ENCODE measurements around the gene FAM131C.
"Not testable (repeated sequence)": the region's sequence is repeated elsewhere in the genome, so short reads cannot be mapped to it uniquely, and the experiment has no call there.

The FAM131C gene

GRCh38 chr1:16076031-16076864, 2.8 kb upstream of the FAM131C start:
- DNase-seq, result no peak

GRCh38 chr1:16075337-16076030, 2.0 kb upstream of the FAM131C start:
- DNase-seq, result no peak

GRCh38 chr1:16074217-16074616, 766 bp upstream of the FAM131C start:
- DNase-seq, result no peak

GRCh38 chr1:16072616-16073484, 601 bp downstream of the FAM131C start:
- no peak for DNase-seq

GRCh38 chr1:16072095-16072494, 1.4 kb downstream of the FAM131C start:
- no peak for DNase-seq

GRCh38 chr1:16071614-16072013, 1.8 kb downstream of the FAM131C start:
- no peak for DNase-seq

GRCh38 chr1:16070640-16071355, 2.7 kb downstream of the FAM131C start:
- DNase-seq, result no peak

GRCh38 chr1:16068356-16069270, 4.8 kb downstream of the FAM131C start:
- DNase-seq, result no peak

GRCh38 chr1:16067933-16068332, 5.5 kb downstream of the FAM131C start:
- no peak for DNase-seq

GRCh38 chr1:16067127-16067768, 6.2 kb downstream of the FAM131C start:
- no peak for DNase-seq

- DNase-seq, result no peak
Observed at GRCh38 chr1:16066245-16066644, 7.2 kb downstream of the FAM131C start.

- DNase-seq, result no peak
Observed at GRCh38 chr1:16065269-16065576, 8.2 kb downstream of the FAM131C start.

- DNase-seq, result no peak
Observed at GRCh38 chr1:16064536-16065268, 8.7 kb downstream of the FAM131C start.

- DNase-seq, result no peak
Observed at GRCh38 chr1:16063921-16064320, 9.5 kb downstream of the FAM131C start.

- no peak for DNase-seq
Observed at GRCh38 chr1:16063226-16063829, 10.1 kb downstream of the FAM131C start.

GRCh38 chr1:16062687-16063075, 10.8 kb downstream of the FAM131C start:
- not testable (repeated sequence) for DNase-seq

GRCh38 chr1:16061989-16062686, 11.3 kb downstream of the FAM131C start:
- DNase-seq, result not testable (repeated sequence)

GRCh38 chr1:16061266-16061665, 12.2 kb downstream of the FAM131C start:
- peak; percentile 25 for DNase-seq

- DNase-seq, result not testable (repeated sequence)
Observed at GRCh38 chr1:16058394-16059120, 14.9 kb downstream of the FAM131C start.

Data from NCI-H526 treated with DMSO at 0.1 percent for 48 hours (cell line).